Retinal pigment epithelial cell (primary cell): ENCODE results near the gene FASLG.

Source experiments
- DNase-seq: peaks from one replicate; pipeline ENCODE4 v3.0.0-alpha.2; 2010; ENCODE audit warnings: low read depth
- H3K4me3 ChIP-seq: 2 replicates; pipeline ENCODE4 v1.5.1; 2011; ENCODE audit warnings: mild to moderate bottlenecking, low read length, control low read depth, moderate library complexity
- TF ChIP-seq, protein P1 (sequence below): conservative IDR thresholded peaks from 2 replicates; pipeline ENCODE4 v1.5.1; 2011; ENCODE audit warnings: low read depth, low read length, control low read depth, inconsistent platforms

FASLG gene

GRCh38 chr1:172657586-172657985 is 1.3 kb upstream of the FASLG start:
- no peak overlapping the region for H3K4me3 ChIP-seq
- TF ChIP-seq, protein P1, sequence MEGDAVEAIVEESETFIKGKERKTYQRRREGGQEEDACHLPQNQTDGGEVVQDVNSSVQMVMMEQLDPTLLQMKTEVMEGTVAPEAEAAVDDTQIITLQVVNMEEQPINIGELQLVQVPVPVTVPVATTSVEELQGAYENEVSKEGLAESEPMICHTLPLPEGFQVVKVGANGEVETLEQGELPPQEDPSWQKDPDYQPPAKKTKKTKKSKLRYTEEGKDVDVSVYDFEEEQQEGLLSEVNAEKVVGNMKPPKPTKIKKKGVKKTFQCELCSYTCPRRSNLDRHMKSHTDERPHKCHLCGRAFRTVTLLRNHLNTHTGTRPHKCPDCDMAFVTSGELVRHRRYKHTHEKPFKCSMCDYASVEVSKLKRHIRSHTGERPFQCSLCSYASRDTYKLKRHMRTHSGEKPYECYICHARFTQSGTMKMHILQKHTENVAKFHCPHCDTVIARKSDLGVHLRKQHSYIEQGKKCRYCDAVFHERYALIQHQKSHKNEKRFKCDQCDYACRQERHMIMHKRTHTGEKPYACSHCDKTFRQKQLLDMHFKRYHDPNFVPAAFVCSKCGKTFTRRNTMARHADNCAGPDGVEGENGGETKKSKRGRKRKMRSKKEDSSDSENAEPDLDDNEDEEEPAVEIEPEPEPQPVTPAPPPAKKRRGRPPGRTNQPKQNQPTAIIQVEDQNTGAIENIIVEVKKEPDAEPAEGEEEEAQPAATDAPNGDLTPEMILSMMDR, result no peak
- no peak for DNase-seq

DNA sequence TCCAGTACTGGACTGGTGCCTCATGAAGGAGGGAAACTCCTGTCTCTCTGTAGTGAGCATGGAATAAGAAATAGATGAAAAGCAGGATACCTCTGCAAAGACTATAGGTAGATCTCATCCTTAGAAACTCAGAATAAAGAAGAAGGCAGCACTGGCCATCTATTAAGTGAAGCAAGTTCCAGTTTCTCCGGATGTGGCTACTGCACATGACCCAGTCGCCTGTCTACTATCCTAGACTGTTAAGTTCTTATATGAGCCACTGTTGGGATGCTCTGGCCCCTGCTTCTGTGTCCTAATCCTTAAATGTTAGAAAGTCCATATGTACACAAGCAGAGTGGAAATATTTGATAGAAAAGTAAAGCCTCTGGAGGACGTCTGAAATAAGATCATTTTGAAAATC is 2.2 kb downstream of the FASLG start:
- H3K4me3 ChIP-seq, result no peak overlapping the region
- TF ChIP-seq, protein P1, result no peak
- no peak for DNase-seq

DNA sequence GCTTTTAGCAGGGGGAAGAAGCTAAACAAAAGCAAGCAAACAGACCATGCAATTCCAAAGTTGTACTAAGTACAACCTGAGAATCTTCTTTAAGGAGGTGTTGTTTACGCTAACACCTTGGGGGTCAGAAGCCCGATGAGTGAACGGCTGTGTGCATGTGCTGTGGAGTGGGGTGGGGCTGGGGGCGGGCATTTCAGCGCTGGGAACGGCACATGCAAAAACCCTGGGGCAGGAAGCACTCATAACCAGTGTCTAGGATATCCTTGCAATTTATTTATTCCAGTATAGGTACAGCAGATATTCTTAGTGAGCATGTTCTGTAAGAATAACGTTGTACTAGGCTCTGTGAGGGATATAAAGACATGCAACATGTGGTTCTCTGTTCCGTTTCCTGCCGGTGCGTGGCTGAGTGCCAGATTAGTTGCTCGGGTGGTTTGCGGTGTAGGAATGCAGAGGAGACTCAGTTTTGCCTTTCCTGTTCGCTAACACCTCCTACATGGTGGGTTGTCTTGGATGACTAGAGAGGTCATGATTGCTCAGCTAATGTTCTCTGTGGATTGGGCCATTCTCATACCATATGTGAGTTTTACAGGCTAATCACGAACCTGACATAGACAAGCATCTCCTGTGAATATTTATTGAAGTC is 3.7 kb downstream of the FASLG start:
- TF ChIP-seq, protein P1, result no peak
- H3K4me3 ChIP-seq, result no peak overlapping the region
- peak; percentile 33 for DNase-seq

DNA sequence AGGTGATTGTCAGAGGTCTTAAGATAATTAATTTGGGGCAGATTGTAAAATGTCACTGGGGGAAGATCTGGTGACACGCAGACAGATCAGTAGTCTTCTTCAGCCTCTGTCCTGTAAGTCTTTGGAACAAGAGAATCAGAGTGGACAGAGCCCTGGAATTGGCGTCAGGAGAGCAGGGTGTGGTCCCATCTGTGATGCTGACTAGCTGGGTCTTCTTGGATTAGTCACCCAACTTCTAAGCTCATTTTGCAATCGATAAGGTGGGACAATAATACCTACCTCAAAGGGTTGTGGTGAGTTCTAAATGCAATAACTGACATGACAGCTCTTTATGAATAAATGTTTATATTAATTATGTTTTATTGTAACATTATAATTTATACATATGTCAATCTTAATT is 4.8 kb downstream of the FASLG start:
- no peak for DNase-seq
- TF ChIP-seq, protein P1, result no peak
- H3K4me3 ChIP-seq, result no peak overlapping the region

DNA sequence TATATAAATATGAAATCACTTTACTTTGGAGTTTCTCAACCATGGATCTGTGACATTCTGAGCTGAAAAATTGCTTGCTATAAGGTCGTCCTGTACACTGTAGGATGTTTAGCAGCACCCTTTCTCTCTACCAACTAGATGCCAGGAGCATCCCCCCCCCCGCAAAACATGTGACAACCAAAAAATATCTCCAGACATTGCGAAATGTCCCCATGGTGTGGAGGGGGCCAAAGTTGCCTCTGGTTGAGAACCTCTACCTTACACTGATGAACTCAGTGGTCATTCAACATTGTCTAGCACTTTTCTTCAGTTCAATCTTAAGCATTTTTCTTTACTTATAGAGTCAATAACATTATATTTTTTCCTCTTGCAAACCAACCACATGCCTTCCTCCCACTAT is 9.2 kb downstream of the FASLG start:
- TF ChIP-seq, protein P1, result no peak

GRCh38 chr1:172669011-172669410 is 10.1 kb downstream of the FASLG start:
- no peak for DNase-seq
- TF ChIP-seq, protein P1, result no peak
- no peak overlapping the region for H3K4me3 ChIP-seq

More for the DNA sequence above, 9.2 kb downstream of the FASLG start:
- DNase-seq, result no peak
- H3K4me3 ChIP-seq, result no peak overlapping the region

DNA sequence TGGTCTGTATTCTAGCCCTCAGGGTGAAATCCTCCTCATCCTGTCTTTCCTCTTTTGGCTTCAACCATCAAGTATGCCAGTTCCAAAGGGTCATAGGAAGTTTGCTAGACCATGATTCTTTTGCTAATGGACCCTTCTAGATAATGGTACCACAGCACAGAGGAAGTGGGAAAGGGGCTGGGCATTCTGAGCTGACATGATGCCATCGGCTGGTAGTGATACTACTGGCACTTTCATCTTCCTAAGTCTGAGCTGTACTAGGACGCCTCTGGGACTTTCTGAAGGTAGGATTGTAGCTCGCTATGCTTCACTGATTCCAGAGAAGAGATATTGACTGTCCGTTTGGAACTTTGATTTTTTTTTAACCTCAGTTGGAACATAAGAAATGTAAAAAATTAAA is 11.4 kb downstream of the FASLG start:
- TF ChIP-seq, protein P1, result no peak
- no peak for DNase-seq
- H3K4me3 ChIP-seq, result no peak overlapping the region
